ENCODE results near the gene AGER.

DNA sequence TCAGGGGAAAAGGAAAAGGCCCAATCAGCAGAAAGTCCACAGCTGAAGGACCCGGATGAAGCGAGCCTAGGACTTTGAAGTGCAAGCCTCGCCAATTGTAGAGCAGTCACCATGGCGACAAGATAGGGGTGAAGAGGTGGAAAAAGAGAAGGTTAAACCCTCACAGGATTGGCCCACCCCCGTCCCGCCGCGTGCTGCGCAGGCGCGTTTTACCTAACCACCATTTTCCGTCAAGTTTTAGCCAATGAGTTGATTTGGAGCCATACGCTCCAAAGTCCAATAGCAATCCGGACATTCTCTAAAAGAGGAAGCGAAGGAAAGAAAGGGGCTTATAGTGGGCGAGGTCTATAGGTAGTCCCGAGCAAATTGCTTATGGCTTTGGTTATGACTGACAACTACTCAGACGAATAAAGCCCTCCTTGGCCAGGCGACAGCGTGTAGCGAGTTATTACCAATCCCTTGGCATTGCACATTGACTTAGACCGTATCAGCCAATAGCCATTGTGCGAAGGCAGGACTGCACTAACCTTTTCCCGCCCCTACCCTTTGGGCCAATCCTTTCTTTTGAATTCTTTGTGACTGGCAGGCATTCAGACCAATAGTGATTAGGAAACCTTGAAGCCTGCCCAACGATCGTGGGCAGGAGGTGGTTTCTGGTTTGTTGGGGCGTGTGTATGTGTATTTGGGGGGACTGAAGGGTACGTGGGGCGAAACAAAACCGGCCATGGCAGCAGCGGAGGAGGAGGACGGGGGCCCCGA is 6.1 kb downstream of the AGER start, which contains the start of gene RNF5:
- TF ChIP-seq, protein P1, sequence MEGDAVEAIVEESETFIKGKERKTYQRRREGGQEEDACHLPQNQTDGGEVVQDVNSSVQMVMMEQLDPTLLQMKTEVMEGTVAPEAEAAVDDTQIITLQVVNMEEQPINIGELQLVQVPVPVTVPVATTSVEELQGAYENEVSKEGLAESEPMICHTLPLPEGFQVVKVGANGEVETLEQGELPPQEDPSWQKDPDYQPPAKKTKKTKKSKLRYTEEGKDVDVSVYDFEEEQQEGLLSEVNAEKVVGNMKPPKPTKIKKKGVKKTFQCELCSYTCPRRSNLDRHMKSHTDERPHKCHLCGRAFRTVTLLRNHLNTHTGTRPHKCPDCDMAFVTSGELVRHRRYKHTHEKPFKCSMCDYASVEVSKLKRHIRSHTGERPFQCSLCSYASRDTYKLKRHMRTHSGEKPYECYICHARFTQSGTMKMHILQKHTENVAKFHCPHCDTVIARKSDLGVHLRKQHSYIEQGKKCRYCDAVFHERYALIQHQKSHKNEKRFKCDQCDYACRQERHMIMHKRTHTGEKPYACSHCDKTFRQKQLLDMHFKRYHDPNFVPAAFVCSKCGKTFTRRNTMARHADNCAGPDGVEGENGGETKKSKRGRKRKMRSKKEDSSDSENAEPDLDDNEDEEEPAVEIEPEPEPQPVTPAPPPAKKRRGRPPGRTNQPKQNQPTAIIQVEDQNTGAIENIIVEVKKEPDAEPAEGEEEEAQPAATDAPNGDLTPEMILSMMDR (IDR thresholded peaks at IDR 0.05; ENCODE audit: insufficient read depth, low read depth, low read length): no peak
- no peak for TF ChIP-seq EZH2 (IDR thresholded peaks at IDR 0.05; ENCODE audit: insufficient read depth, low read length)

All from astrocyte (in vitro differentiated cells and primary cell).